ENCODE data around the gene DIPK1B. TPM values are rescaled to one million over a fixed set of nuclear protein-coding genes. Genes with fewer than 3 reads are reported as not detected.

The DIPK1B gene
- polyA plus RNA-seq, 1 of the 3 experiments (the other 2 are of a cell fraction) = 24.5 TPM

DNA sequence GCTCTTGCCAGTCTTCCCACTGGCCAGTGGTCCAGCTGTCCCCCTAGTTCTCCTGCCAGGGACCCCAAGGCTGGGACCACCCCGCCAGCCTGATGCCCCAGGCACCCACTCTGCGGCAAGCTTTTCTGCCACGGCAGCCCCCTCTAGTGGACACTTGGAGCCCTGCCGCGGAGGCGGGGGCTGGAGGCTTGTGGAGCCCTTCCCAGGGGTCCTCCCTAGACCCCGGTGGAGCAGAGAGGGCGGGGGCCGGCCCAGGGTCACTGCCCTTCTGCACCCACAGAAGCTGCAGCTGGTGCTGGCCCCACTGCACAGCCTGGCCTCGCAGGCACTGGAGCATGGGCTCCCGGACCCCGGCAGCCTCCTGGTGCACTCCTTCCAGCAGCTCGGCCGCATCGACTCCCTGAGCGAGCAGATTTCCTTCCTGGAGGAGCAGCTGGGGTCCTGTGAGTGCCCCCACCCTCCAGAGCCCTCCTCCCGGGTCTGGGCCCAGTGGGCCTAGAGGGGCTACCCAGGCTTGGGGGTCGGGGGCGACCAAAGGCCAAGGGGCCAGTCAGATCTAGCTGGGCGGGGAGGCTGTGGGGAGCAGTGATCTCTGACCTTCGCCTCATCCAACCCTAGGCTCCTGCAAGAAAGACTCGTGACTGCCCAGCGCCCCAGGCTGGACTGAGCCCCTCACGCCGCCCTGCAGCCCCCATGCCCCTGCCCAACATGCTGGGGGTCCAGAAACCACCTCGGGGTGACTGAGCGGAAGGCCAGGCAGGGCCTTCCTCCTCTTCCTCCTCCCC lies 40.5 kb upstream of the DIPK1B start (continued):
- no peak for TF ChIP-seq SIN3A (IDR thresholded peaks at IDR 0.05; ENCODE audit: borderline replicate concordance, low read depth, low read length)
- TF ChIP-seq, protein P1, sequence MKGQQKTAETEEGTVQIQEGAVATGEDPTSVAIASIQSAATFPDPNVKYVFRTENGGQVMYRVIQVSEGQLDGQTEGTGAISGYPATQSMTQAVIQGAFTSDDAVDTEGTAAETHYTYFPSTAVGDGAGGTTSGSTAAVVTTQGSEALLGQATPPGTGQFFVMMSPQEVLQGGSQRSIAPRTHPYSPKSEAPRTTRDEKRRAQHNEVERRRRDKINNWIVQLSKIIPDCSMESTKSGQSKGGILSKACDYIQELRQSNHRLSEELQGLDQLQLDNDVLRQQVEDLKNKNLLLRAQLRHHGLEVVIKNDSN (IDR thresholded peaks at IDR 0.05; ENCODE audit: borderline replicate concordance, low read depth) = no peak

DNA sequence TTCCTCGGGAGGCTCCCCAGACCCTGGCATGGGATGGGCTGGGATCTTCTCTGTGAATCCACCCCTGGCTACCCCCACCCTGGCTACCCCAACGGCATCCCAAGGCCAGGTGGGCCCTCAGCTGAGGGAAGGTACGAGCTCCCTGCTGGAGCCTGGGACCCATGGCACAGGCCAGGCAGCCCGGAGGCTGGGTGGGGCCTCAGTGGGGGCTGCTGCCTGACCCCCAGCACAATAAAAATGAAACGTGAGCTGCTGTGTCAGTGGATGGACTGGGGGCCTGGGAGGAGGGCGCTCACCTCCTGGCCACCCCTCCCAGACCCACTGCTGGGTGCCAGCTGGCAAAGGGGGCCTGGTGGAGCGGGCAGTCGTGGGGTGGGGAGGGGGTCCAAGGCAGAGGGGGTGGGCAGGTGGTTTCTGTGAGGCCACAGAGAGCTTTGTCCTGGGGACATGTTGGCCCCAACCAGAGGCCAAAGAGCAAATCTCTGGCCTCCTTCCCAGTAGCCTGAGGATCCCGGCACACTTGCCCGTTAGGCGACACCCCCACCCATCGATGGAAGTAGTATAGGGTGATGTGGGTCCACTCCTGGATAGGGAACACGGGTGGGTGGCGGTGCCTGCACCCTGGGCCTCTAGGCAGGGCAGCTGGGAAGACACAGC lies 39.8 kb upstream of the DIPK1B start:
- Histone ChIP-seq H3K36me3 (replicated peaks in 1 of 2; ENCODE audit: control insufficient read depth in 1 of 2, insufficient read depth in 2 of 2, low read length in 1 of 2) (peaks cover 0 to 3% of the 10 kb centered on the region in 2 experiments), H3K9ac (no peak overlapping the region), H3K4me1 (ENCODE audit: control insufficient read depth in 1 of 2, insufficient read depth in 2 of 2, low read depth in 1 of 2, low read length in 1 of 2) (peaks cover 0 to 7% of the 10 kb centered on the region in 2 experiments; a peak in 1 of 4 replicates), H3K27ac (ENCODE audit: low read depth in 2 of 2, low read length in 1 of 2) (no peak overlapping the region), H3K27me3 (ENCODE audit: insufficient read depth) (no peaks in the 10 kb centered on the region), H3K4me3 (ENCODE audit: low read depth in 2 of 2, low read length in 1 of 2) (no peak overlapping the region), H4K20me1 (ENCODE audit: insufficient read depth) (0 out of 2 replicates have a peak, but pooled peaks cover 5% of the 10 kb centered on the region), H3K79me2 (ENCODE audit: insufficient read depth) (no peaks in the 10 kb centered on the region), H3K4me2 (no peak overlapping the region), H3K9me3 (no peaks in the 10 kb centered on the region), H3F3A (replicated peaks; ENCODE audit: insufficient read depth) (peaks cover 3% of the 10 kb centered on the region), H3K9me2 (no peaks in the 10 kb centered on the region), H2AFZ (ENCODE audit: low read depth) (no peak overlapping the region)
- WGBS (ENCODE audit: low lambda C conversion rate) = 70% methylated on average over 11 of the region's 14 CpGs
- POLR2A ChIA-PET = interaction anchor here (1.4 to 1.9 kb wide), 2 partner anchors 15 to 54 kb away, joined by 4 to 5 read pairs; partner anchors contain the start of gene AGPAT2
- no peak for DNase-seq
- TF ChIP-seq RFX5 (IDR thresholded peaks at IDR 0.05; ENCODE audit: low read length) (no peak), TEAD4 (IDR thresholded peaks at IDR 0.05; ENCODE audit: borderline replicate concordance, insufficient read depth) (no peak), SIN3A (IDR thresholded peaks at IDR 0.05; ENCODE audit: borderline replicate concordance, low read depth, low read length) (no peak), TCF12 (IDR thresholded peaks at IDR 0.05) (no peak), POLR2AphosphoS5 (IDR thresholded peaks at IDR 0.05; ENCODE audit: low read depth, low read length) (no peak), SMC3 (IDR thresholded peaks at IDR 0.05; ENCODE audit: low read depth, low read length) (no peak), GABPA (IDR thresholded peaks at IDR 0.05; ENCODE audit: low read depth) (no peak), MXI1 (IDR thresholded peaks at IDR 0.05; ENCODE audit: low read depth, low read length) (no peak), EZH2phosphoT487 (IDR thresholded peaks at IDR 0.05; ENCODE audit: borderline replicate concordance, low read depth) (no peak), EP300 (IDR thresholded peaks at IDR 0.05; ENCODE audit: borderline replicate concordance in 1 of 2, low read depth in 1 of 2, low read length in 1 of 2) (no peak), TAF1 (IDR thresholded peaks at IDR 0.05; ENCODE audit: borderline replicate concordance, low read depth, low read length) (no peak)
- TF ChIP-seq, protein P2, sequence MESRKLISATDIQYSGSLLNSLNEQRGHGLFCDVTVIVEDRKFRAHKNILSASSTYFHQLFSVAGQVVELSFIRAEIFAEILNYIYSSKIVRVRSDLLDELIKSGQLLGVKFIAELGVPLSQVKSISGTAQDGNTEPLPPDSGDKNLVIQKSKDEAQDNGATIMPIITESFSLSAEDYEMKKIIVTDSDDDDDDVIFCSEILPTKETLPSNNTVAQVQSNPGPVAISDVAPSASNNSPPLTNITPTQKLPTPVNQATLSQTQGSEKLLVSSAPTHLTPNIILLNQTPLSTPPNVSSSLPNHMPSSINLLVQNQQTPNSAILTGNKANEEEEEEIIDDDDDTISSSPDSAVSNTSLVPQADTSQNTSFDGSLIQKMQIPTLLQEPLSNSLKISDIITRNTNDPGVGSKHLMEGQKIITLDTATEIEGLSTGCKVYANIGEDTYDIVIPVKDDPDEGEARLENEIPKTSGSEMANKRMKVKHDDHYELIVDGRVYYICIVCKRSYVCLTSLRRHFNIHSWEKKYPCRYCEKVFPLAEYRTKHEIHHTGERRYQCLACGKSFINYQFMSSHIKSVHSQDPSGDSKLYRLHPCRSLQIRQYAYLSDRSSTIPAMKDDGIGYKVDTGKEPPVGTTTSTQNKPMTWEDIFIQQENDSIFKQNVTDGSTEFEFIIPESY (IDR thresholded peaks at IDR 0.05; ENCODE audit: borderline replicate concordance, low read depth) = no peak
- TF ChIP-seq, protein P3, sequence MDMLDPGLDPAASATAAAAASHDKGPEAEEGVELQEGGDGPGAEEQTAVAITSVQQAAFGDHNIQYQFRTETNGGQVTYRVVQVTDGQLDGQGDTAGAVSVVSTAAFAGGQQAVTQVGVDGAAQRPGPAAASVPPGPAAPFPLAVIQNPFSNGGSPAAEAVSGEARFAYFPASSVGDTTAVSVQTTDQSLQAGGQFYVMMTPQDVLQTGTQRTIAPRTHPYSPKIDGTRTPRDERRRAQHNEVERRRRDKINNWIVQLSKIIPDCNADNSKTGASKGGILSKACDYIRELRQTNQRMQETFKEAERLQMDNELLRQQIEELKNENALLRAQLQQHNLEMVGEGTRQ (IDR thresholded peaks at IDR 0.05; ENCODE audit: borderline replicate concordance, low read depth, low read length) = no peak
- TF ChIP-seq, protein P4, sequence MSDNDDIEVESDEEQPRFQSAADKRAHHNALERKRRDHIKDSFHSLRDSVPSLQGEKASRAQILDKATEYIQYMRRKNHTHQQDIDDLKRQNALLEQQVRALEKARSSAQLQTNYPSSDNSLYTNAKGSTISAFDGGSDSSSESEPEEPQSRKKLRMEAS (IDR thresholded peaks at IDR 0.05; ENCODE audit: low read depth) = no peak
- TF ChIP-seq, protein P5, sequence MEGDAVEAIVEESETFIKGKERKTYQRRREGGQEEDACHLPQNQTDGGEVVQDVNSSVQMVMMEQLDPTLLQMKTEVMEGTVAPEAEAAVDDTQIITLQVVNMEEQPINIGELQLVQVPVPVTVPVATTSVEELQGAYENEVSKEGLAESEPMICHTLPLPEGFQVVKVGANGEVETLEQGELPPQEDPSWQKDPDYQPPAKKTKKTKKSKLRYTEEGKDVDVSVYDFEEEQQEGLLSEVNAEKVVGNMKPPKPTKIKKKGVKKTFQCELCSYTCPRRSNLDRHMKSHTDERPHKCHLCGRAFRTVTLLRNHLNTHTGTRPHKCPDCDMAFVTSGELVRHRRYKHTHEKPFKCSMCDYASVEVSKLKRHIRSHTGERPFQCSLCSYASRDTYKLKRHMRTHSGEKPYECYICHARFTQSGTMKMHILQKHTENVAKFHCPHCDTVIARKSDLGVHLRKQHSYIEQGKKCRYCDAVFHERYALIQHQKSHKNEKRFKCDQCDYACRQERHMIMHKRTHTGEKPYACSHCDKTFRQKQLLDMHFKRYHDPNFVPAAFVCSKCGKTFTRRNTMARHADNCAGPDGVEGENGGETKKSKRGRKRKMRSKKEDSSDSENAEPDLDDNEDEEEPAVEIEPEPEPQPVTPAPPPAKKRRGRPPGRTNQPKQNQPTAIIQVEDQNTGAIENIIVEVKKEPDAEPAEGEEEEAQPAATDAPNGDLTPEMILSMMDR (IDR thresholded peaks at IDR 0.05) = no peak
- TF ChIP-seq, protein P6, sequence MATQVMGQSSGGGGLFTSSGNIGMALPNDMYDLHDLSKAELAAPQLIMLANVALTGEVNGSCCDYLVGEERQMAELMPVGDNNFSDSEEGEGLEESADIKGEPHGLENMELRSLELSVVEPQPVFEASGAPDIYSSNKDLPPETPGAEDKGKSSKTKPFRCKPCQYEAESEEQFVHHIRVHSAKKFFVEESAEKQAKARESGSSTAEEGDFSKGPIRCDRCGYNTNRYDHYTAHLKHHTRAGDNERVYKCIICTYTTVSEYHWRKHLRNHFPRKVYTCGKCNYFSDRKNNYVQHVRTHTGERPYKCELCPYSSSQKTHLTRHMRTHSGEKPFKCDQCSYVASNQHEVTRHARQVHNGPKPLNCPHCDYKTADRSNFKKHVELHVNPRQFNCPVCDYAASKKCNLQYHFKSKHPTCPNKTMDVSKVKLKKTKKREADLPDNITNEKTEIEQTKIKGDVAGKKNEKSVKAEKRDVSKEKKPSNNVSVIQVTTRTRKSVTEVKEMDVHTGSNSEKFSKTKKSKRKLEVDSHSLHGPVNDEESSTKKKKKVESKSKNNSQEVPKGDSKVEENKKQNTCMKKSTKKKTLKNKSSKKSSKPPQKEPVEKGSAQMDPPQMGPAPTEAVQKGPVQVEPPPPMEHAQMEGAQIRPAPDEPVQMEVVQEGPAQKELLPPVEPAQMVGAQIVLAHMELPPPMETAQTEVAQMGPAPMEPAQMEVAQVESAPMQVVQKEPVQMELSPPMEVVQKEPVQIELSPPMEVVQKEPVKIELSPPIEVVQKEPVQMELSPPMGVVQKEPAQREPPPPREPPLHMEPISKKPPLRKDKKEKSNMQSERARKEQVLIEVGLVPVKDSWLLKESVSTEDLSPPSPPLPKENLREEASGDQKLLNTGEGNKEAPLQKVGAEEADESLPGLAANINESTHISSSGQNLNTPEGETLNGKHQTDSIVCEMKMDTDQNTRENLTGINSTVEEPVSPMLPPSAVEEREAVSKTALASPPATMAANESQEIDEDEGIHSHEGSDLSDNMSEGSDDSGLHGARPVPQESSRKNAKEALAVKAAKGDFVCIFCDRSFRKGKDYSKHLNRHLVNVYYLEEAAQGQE (IDR thresholded peaks at IDR 0.05; ENCODE audit: low read depth, low read length) = no peak
- CTCF ChIA-PET = interaction anchor here (0.6 to 6.5 kb wide), 32 partner anchors 10 to 187 kb away, joined by 3 to 90 read pairs (median 8); partner anchors contain the start of genes AGPAT2 and EGFL7

Measured in SK-N-SH (cell line).